ENCODE measurements around the gene PRTFDC1. TPM values are rescaled to one million over a fixed set of nuclear protein-coding genes. Genes with fewer than 3 reads are reported as not detected.
A peak's percentile ranks its signal among the peaks of the same experiment; 100 is the strongest.

The PRTFDC1 gene
- total RNA-seq, 1 donor from 2014 or later, result 1.5 TPM

- Histone ChIP-seq H3K4me3 (no peak overlapping the region), H3K9me3 (replicated peaks) (no peaks in the 10 kb centered on the region), H3K27ac (replicated peaks) (no peak overlapping the region), H3K4me1 (peaks cover 10% of the 10 kb centered on the region), H3K36me3 (no peaks in the 10 kb centered on the region), H3K27me3 (ENCODE audit: low read depth) (no peaks in the 10 kb centered on the region)
- DNase-seq, result no peak
- TF ChIP-seq CTCF (IDR thresholded peaks at IDR 0.05; ENCODE audit: borderline replicate concordance), result no peak
- intact Hi-C loops (cut with micrococcal nuclease), result no loop called here
These were observed 38.9 kb upstream of the PRTFDC1 start for GRCh38 chr10:24991298-24991697.

- peak; percentile 33 for TF ChIP-seq CTCF (IDR thresholded peaks at IDR 0.05; ENCODE audit: borderline replicate concordance)
- Histone ChIP-seq H3K27ac (replicated peaks) (no peak overlapping the region), H3K4me1 (peaks cover 13% of the 10 kb centered on the region), H3K9me3 (replicated peaks) (no peaks in the 10 kb centered on the region), H3K4me3 (no peak overlapping the region), H3K36me3 (no peaks in the 10 kb centered on the region), H3K27me3 (ENCODE audit: low read depth) (no peaks in the 10 kb centered on the region)
- no peak for DNase-seq
- intact Hi-C loops (cut with micrococcal nuclease), result loop anchor here (10.0 kb wide), 1 partner anchor 345 kb away; no protein-coding TSS in a partner anchor
These were observed 37.5 kb upstream of the PRTFDC1 start for GRCh38 chr10:24989867-24990266.

- intact Hi-C loops (cut with micrococcal nuclease), result loop anchor here (10.0 kb wide), 1 partner anchor 344 kb away; no protein-coding TSS in a partner anchor
- no peak for DNase-seq
- Histone ChIP-seq H3K4me3 (no peak overlapping the region), H3K36me3 (no peaks in the 10 kb centered on the region), H3K27ac (replicated peaks) (peak overlapping the region; percentile 42), H3K4me1 (peaks cover 22% of the 10 kb centered on the region), H3K27me3 (ENCODE audit: low read depth) (no peaks in the 10 kb centered on the region), H3K9me3 (replicated peaks) (no peaks in the 10 kb centered on the region)
- no peak for TF ChIP-seq CTCF (IDR thresholded peaks at IDR 0.05; ENCODE audit: borderline replicate concordance)
These were observed 36.6 kb upstream of the PRTFDC1 start for GRCh38 chr10:24988831-24989640.

GRCh38 chr10:24984906-24985305 lies 32.5 kb upstream of the PRTFDC1 start:
- no peak overlapping the region for H3K27ac ChIP-seq (replicated peaks)
- intact Hi-C loops (cut with micrococcal nuclease), result loop anchor here (10.0 kb wide), 1 partner anchor 340 kb away; no protein-coding TSS in a partner anchor
- no peaks in the 10 kb centered on the region for H3K36me3 ChIP-seq
- no peak for TF ChIP-seq CTCF (IDR thresholded peaks at IDR 0.05; ENCODE audit: borderline replicate concordance)
- no peak for DNase-seq
- H3K27me3 ChIP-seq (ENCODE audit: low read depth), result no peaks in the 10 kb centered on the region
- no peak overlapping the region for H3K4me3 ChIP-seq
- H3K4me1 ChIP-seq, result peaks cover 41% of the 10 kb centered on the region
- no peaks in the 10 kb centered on the region for H3K9me3 ChIP-seq (replicated peaks)

GRCh38 chr10:24983946-24984345 lies 31.5 kb upstream of the PRTFDC1 start:
- H3K4me1 ChIP-seq, result peaks cover 35% of the 10 kb centered on the region
- no peaks in the 10 kb centered on the region for H3K36me3 ChIP-seq
- DNase-seq, result no peak
- H3K9me3 ChIP-seq (replicated peaks), result no peaks in the 10 kb centered on the region
- peak overlapping the region; percentile 20 for H3K27ac ChIP-seq (replicated peaks)
- no peaks in the 10 kb centered on the region for H3K27me3 ChIP-seq (ENCODE audit: low read depth)
- intact Hi-C loops (cut with micrococcal nuclease), result loop anchor here (10.0 kb wide), 1 partner anchor 339 kb away; no protein-coding TSS in a partner anchor
- H3K4me3 ChIP-seq, result no peak overlapping the region
- no peak for TF ChIP-seq CTCF (IDR thresholded peaks at IDR 0.05; ENCODE audit: borderline replicate concordance)
